HTERT RPE-1 (cell line): Measurements from ENCODE around the gene CYTH4.

Source experiments
- in situ Hi-C: fragments of 300-500 bp; cut with MboI; formaldehyde crosslinking; loops from 4 replicates; pipeline ENCODE4 v1.14.3; 2020; ENCODE audit warnings: low sequenced_read_pairs

CYTH4 gene

GRCh38 chr22:37285937-37286336 is 3.6 kb downstream of the CYTH4 start:
- in situ Hi-C loops = no loop called here

- in situ Hi-C loops = no loop called here
These were observed 5.2 kb downstream of the CYTH4 start for GRCh38 chr22:37287550-37287951.

GRCh38 chr22:37288521-37288920 is 6.2 kb downstream of the CYTH4 start:
- in situ Hi-C loops = no loop called here

- in situ Hi-C loops = no loop called here
These were observed 6.9 kb downstream of the CYTH4 start for GRCh38 chr22:37289156-37289735.

GRCh38 chr22:37290737-37291136 is 8.4 kb downstream of the CYTH4 start:
- in situ Hi-C loops = no loop called here

GRCh38 chr22:37291559-37292298 is 9.4 kb downstream of the CYTH4 start:
- in situ Hi-C loops = no loop called here

GRCh38 chr22:37292641-37293040 is 10.3 kb downstream of the CYTH4 start:
- in situ Hi-C loops = no loop called here

- in situ Hi-C loops = no loop called here
These were observed 10.9 kb downstream of the CYTH4 start for GRCh38 chr22:37293172-37293571.

- in situ Hi-C loops = no loop called here
These were observed 12.4 kb downstream of the CYTH4 start for GRCh38 chr22:37294747-37295146.

GRCh38 chr22:37295213-37295886 is 13.0 kb downstream of the CYTH4 start:
- in situ Hi-C loops = no loop called here

- in situ Hi-C loops = no loop called here
These were observed 13.6 kb downstream of the CYTH4 start for GRCh38 chr22:37295946-37296345.

- in situ Hi-C loops = no loop called here
These were observed 16.6 kb downstream of the CYTH4 start for GRCh38 chr22:37298748-37299495.

GRCh38 chr22:37299969-37300509 is 17.7 kb downstream of the CYTH4 start:
- in situ Hi-C loops = no loop called here

- in situ Hi-C loops = no loop called here
These were observed 18.3 kb downstream of the CYTH4 start for GRCh38 chr22:37300551-37301017.

GRCh38 chr22:37301144-37301830 is 19.0 kb downstream of the CYTH4 start:
- in situ Hi-C loops = no loop called here

GRCh38 chr22:37302674-37303555 is 20.6 kb downstream of the CYTH4 start:
- in situ Hi-C loops = no loop called here

GRCh38 chr22:37303821-37304274 is 21.5 kb downstream of the CYTH4 start:
- in situ Hi-C loops = no loop called here

GRCh38 chr22:37304595-37305343 is 22.5 kb downstream of the CYTH4 start:
- in situ Hi-C loops = no loop called here

GRCh38 chr22:37305887-37306286 is 23.6 kb downstream of the CYTH4 start:
- in situ Hi-C loops = no loop called here
